GM04503 (cell line): Measurements from ENCODE around the gene DNAJC8.

ENCODE experiments used
- DNase-seq: peaks from one replicate; pipeline ENCODE4 v3.0.0-alpha.2; 2012; ENCODE audit warnings: low read depth

DNAJC8 gene

DNA sequence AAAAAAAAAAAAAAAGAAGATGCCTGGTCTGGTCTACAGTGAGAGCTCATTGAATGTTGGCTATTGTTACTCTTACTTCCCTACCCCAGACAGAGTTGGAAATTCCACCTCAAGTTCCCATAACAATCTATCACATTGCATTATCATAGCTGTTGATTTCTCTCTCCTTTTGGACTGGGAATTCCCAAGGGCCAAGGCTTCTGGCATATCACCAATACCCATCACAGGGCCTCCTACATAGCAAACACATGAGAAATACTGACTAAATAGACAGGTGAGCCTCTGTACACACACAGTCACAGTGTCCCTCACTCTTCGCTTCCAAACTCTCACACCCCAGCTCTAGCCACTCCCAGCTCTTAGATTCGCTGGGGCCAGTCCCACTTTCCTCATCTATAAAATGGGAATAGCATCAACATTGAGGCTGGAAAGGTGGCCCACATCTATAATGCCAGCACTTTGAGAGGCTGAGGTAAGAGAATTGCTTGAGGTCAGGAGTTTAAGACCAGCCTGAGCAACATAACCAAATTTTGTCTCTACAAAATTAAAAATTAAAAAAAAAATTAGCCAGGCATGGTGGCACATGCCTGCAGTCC is 62.7 kb downstream of the DNAJC8 start:
- no peak for DNase-seq

- DNase-seq: no peak
Observed at GRCh38 chr1:28163496-28164161, 69.2 kb downstream of the DNAJC8 start.

DNA sequence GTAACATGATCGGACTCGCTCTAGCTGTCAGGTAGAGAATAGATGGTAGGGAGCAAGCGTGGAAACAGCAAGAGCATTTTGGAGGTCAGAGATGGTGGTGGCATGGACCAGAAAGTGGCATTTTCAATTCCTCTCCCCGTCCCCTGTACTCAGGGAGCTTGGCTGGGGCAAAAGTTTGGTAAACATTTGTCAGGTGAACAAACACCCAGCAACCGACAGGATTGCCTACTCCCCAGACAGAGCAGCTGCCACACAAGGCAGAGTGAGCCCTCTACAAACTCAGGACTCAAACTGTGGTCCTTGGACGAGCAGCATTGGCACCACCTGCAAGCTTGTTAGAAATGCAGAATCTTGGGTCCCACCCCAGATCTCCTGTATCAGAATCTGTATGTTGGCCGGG is 70.7 kb downstream of the DNAJC8 start:
- no peak for DNase-seq

DNA sequence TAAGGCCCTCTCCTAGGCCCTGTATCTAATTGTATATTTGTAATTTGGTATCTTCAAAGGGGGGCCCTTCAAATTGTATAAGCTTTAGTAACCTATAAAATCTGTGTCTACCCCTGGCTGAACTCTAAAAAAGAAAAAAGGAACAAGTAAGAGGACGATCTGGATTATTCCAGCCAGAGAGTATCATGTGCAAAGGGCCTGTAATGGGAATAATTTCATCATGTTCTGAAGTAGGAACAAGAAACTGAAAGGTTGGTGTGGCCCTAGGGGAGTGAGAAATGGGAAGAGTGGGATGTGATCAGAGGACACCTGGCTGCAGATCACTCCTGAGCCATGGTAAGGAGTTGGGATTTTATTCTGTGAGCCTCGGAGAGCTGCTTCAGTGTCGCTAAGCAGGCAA is 71.1 kb downstream of the DNAJC8 start:
- DNase-seq: no peak

DNA sequence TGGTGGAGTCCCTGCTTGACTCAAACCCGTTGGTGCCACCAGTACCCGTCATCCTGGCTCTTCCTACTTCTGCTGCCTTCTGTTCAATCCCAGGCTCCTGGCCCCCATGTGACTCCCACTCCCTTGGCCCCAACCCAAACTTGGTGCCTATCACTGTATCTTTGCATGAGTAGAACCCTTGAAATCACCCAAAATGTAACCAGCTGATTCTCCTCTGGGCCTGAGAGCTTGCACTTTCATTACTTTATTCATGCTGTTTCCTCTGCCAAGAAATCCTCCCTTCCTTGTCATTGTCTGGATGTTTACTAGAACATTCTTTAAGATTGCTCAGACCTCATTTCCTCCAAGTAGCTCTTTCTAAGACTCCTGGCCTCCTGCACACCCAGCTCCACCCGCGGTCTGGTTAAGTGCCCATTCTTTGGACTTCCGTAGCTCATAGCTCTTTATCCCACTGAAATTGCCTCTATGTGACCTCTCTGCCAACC is 72.0 kb downstream of the DNAJC8 start:
- peak; percentile 71 for DNase-seq

DNA sequence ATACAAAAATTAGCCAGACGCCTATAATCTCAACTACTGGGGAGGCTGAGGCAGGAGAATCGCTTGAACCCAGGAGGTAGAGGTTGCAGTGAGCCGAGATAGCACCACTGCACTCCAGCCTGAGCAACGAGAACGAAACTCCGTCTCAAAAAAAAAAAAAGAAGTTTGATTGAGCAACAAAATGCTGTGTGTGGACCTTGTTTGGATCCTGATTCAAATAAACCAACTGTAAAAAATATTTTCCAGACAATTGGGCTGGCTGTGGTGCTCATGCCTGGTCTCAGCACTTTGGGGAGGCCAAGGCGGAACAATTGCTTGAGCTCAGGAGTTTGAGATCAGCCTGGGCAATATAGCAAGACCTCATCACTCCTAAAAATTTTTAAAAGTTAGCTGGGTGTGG is 73.1 kb downstream of the DNAJC8 start:
- no peak for DNase-seq

DNA sequence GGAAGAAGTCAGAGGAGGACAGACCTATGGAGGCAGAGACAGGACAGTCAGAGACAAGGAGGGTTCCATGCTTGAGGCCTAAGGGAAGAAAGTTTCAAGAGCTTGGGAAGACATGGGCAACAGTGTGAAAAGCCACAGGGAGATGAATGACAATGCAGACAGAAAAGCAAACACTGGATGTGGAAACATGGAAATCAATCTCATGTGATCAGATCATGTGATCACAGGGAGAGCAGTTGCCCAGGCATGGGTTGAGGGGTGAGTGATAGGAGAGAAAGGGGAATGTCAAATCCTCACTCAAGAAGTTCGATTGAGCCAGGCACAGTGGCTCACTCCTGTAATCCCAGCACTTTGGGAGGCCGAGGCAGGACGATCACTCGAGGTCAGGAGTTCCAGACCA is 73.6 kb downstream of the DNAJC8 start:
- DNase-seq: no peak

GRCh38 chr1:28157894-28158293 is 74.9 kb downstream of the DNAJC8 start:
- DNase-seq: no peak

DNA sequence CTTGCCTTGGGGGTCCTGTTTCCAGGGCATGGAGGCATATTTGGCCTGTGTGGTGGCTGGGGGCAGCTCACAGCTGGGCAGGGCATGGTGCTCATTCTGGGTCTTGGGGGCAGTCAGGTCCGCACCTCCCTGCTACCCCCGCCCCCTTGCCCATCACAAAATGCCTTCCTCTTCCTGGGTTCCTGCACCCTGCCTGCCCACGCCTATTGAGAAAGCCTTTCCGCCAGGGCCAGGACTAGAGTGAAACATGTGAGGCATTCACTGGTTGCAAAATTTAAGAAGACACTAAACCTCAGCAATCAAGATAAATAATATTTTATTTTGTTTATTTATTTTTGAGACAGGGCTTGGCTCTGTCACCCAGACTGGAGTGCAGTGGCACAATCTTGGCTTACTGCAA is 76.0 kb downstream of the DNAJC8 start:
- no peak for DNase-seq

GRCh38 chr1:28155628-28156027 is 77.2 kb downstream of the DNAJC8 start:
- DNase-seq: no peak

DNA sequence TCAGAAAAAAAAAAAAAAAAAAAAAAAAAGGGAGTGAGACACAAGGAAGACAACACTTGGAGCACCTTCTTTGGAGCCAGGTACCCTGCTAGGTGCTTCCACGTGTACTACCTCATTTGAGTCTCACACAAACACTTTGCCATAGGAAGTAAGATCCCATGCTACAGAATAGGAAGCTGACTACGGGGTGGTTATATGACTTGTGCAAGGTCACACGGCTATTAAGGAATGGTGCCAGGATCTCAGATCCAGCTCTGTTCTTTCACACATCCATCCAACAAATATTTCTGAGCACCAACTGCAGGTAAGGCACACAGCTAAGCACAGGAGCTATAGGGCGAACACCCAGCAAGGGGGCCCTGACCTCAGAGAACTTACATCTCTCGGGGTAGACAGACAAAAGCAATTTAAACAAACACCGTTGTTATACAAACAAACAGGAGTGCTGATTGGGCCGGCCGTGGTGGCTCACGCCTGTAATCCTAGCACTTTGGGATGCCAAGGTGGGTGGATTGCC is 78.7 kb downstream of the DNAJC8 start:
- no peak for DNase-seq
